Activated CD4-positive, alpha-beta T cell treated with anti-CD3 and anti-CD28 coated beads for 24 hours (primary cell): ENCODE measurements around the gene ASB5.
A peak's percentile ranks its signal among the peaks of the same experiment; 100 is the strongest.

Source experiments
- DNase-seq, 2 donors: peaks; one replicate each; pipeline ENCODE4 v3.0.0-alpha.2; 2020; ENCODE audit warnings: low read depth in 2 of 2

ASB5 gene

DNA sequence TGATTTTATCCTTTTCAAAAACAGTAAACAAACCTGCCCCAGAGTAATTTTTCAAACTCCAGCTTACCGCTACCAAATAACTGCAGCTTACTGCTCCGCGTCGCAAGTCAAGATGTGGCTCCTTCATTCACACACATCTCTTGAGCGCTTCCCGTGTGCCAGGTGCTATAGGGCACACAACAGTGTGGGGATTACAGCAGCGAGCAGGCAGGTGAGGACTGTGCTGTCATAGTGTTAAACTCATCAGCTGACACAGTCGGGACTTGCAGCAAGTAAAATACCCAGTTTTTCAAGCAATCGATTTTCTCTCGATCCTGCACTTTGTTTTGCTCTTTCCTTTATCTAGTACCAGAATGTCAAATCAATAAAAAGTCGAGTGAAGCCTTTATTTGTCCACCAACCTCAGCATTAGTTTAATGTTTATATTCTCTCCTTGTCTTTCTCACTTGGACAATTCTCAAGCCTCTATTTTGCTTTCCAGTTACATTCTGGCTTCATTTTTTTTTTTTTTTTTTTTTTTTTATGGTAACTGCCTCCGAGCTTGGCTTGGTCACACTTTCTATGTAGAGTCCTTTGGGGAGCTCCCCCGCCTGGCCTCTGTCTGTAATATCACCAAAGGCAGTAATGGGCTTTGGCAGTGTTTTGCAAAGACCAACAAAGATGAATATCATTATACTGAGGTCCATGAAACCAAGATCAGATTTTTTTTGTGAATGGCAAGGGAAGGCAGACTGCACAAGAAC lies 8.3 kb upstream of the ASB5 start:
- DNase-seq, result peak in 1 of 2 donors; percentile 1

DNA sequence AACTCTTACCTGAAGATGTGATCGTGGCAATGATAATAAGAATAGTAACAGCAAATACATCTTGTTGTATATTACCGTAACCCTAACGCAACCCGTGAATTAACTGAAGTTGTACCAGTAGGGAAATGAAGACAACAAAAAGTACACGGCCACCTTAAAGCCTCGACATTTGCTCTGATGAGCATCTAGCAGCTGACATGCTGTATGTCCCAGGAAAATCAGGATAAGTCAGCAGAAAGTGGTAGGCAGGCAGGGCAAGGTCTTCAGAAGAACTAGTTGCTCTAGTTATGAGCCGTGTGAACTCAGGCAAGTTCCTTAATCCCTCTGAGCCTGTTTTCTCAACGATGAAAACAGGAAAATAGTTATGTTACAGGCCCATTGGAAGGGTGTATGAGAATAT lies 7.7 kb upstream of the ASB5 start:
- DNase-seq, result no peak

DNA sequence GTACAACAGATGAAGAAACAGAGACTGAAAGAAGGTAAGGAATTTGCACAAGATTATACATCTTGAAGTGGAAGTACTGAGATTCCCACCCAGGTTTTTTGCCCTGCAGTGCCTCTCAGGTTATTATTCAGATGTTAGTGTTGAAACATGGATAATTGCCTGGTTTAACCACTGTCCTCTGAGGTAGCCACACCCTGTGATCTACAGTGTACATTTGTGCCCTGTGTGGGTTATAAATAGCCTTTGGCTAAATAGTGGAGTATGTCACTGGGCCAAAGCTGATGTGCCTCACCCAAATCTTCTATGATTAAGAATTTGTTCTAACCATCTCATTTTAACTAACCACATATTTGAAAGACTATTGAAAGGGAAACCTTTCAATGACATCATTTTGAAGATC lies 5.4 kb upstream of the ASB5 start:
- DNase-seq, result no peak

DNA sequence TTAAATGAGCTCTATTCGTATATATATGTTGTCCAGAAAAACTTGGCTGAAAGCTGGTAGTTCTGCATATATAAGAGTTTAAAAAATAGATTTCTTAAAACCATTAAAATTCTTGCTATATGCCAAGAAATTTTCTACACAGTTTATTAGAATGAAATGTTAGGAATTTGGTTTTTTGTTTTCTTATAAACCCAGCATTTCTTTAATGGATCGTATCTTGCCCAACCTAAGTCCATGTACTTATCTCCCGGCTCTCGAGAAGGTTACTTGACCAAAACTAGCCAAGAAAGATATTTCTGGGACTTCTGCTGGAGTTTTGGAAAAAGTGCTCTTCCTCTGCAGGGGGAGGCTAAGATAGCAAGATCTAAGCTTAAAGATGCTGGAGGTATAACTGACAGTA lies 4.7 kb upstream of the ASB5 start:
- no peak for DNase-seq

DNA sequence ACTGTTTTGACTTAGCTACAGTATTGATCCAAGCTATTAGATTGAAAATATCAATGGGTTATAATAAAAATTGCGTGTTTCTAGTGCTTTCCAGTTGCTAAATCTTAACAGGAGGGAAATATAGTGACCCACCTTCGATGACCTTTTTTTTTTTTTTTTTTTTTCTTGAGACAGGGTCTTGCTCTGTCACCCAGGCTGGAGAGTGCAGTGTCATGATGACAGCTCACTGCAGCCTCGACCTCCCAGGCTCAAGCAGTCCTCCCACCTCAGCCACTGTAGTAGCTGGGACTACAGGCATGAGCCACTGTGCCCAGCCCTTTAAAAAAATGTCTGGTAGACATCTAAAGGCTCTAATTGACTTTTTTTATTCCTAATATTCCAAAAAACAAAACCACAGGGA lies 3.8 kb upstream of the ASB5 start:
- DNase-seq, result no peak

DNA sequence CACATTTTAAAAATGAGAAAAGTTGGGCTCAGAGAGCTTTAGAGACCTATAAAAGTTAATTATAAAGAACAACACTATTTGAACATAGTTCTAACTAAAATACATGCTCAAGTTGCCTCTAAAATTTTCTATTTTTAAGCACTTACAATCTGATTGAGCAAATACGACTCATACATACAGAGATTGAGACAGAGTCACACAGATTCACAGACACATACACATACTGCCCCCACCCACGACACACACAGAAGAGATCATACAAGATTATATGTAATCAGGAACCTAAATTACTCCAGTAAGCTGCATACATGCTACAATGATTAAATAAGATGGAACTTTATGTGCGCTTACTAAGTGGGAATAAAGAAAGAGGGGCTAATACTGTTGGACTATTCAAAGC lies 2.7 kb upstream of the ASB5 start:
- DNase-seq, result no peak

DNA sequence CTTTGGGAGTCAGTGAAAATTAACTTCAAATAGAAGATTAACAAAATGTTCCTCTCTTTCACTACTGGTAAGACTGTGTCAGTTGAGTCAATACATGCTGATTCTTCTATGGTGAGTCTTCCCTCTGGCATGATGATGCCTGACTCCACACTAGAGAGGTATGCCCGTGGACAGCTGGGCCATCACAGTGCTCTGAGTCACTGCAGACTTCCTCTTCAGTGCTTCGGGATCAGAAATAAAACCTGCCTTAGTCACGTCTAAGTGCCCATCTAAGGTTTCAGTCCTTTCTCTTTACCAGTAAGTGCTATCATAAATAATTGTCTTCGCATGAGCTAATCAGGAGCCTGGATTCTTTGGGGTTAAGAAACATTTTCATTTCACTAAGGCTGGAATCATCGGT lies 1.6 kb upstream of the ASB5 start:
- no peak for DNase-seq

DNA sequence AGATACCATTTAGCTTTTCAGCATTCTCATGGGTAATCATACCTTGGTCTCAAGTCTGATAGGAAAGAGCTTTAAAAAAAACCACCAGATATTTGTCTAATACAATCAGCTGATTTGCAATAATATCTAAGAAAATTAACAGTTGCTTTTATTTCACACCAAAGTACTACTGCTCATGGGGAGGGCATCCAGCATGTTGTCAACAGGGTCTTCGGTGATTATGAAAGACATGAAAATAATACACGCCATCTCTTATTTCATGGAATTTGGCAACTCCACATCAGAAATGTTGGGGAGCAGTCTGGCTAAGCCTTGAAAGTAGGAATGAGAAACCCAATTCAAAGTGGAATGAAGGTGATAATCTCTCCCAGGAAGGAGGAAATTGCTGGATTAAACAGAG lies 3.0 kb downstream of the ASB5 start:
- no peak for DNase-seq

DNA sequence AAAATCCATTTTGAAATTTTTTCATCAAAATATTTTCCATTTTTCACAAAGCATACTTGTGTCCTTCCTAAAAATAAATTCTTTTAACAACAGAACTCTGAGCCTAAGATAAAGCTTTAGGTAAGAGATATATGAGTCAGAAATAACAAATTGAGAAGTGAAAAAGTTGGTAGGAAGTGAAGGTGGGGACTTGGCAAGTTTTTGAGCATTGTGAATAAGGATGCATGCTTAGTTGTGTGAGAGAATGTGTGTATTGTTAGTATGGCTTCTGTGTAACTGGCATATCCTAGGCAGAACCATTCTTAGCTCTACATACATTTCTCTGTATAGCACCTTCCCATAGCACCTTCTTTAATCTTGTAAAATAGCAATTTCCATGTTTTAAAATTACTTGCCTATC lies 6.8 kb downstream of the ASB5 start:
- DNase-seq, result no peak

DNA sequence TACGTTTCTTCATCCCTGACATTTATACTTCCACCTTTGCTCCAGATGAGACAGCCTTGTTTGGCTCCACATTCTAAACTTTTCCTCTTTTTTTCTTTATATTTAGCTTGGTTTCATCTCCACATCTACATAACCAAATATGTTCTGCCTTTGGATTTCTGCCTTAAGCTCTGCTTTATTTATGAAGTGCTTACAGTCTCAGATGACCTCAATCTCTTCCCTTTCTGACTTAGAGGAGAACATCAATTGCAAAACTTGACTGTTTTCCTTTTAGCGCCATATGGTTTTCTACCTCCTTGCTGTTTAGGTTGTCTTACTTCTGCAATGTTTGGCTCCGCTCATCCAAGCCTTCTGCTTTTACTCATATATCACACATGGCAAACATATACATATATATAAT lies 7.5 kb downstream of the ASB5 start:
- DNase-seq, result no peak

DNA sequence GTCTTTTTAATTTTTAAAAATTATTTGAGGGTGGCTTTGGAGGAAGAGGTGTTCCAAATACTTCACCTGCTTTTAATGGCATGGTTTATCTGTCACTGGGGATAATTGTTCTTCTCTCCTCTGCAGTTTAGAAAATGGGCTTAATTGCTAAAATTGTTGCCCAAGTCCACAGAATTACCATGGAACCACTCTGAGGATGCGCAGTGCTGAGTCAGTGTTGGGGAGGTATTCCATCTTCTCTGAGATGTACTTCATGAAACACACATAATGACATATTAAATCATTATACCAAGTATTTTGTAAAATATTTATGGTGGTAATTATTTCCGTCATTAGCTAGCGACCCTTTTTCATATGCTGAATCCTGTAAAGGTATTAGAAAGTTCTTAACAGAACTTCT lies 8.0 kb downstream of the ASB5 start:
- DNase-seq, result no peak

DNA sequence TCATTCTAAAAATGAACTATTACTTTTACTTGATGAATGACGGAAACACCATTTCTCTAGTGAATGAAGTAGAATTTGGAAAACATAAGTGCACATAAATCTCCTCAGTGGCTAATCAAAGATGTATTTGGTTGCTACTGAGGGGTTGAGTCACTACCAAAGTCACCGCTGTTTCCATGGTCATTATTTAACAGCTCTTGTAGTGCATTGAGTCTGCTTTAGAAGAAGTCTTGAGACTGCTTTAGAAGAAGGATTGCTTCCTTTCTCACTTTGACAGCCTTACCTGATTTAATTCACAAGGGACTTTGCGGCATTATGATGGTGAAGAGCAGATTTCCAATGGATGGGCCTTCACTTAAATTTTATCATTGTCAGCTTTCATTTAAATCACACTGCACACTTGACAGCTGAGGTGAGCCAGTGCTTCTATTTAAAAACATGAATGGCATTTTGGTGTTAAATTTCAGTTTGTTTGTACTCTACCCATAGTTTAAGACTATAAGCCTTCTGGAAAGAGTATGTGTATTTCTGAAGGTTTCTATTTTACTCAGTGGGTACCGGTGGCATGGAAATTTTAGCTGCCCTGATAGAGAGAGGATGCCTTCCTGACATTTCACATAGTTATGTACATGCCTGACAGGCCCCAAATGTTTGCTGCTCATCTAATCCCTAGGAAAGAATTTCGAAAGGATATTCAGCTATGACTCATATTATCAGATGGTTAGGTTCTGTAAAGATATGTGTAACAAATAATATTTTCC lies 9.5 kb downstream of the ASB5 start:
- DNase-seq, result no peak

DNA sequence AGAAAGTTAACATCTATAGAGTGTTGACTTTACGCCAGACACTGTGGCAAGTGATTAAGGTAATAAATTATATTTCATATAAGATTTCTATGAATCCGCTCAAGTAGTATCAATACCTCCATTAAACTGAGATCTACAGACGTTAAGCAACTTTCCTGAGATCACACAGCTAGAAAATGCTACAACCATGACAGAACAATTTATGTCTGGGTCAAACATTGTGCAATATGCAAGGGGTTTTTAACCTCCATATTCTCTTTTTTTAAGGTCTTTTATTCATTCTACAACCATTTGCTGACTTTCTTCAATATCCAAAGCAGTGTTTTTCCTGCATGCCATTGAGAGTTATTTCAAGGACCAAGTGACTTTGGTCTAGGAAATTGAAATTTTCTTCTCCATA lies 10.9 kb downstream of the ASB5 start:
- no peak for DNase-seq

DNA sequence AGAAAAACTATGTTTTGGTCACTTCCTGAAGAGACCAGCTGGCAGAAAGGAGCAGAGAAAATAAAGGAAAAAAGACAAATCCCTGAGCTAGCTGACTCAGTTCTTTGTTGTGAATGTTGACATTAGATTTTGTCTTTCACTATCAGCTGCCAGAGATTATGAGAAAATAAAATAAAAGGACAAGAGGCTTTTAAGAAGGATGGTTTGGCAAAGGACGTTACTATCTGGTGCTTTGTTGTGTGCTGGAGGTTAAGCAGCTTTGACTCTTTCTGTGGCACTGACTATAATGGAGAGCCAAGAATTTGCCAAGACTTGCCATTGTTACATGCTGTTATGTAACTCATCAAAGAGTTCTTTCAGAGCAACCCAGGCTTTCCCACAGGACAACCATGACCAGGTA lies 12.1 kb downstream of the ASB5 start:
- DNase-seq, result no peak

DNA sequence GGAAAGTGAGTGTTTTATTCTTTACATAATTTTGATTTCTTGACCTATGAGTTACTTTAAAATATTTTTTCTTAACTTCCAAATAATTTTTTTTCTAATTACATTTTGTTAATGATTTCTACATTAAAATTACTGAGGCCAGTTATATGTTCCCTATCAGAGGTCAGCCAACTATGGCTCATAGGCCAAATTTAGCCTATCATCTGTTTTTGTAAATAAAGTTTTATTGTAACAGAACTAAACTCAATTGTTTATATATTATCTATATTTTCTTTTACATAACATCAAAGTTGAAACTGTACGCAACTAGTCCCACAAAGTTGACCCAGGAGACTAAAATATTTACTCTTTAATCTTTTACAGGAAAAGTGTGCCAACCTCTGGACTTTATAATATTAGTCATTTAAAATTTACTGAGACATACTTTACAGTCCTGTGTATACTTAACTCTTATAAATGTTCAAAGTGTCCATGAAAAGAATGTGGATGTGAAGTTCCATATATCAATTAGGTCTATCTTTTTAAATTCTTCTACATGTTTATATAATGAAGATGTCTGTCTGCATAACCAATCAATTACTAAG lies 26.2 kb downstream of the ASB5 start:
- no peak for DNase-seq

DNA sequence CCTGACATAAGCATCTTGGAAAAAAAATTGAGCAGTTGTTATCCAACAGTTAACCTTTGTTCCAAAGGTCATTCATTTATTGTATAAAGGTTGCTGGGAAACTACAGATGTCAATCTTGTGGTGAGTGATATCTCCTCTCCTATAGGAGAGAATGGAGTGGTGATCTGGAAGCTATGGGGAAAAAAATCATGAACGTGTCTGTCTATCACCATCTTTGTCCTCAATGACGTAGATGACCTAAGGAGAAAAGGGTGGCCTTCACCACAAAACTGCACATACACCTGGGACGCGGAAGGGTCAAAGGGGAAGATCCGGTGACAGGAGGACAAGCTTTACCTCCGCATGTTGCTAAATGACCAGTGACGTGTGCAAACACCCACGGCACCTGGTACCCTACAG lies 27.3 kb downstream of the ASB5 start:
- DNase-seq, result no peak

DNA sequence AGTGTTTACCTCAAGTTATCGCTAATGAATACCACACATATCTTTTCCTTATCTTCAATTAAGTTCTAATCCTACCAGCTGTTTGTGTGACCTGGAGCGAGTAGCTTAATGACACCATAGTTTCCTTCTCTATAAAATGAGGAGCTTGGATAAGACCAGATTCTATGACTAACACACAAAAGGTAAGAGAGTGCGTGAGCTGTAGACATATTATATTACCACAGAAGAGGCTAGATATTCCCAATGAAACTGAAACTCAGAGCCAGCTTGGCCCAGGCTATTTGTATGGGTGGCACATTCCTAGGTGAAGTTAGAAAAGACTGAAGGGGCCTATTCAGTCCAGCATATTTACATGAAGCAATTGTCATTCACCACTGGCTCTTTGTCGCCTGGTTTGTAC lies 30.2 kb downstream of the ASB5 start:
- no peak for DNase-seq

DNA sequence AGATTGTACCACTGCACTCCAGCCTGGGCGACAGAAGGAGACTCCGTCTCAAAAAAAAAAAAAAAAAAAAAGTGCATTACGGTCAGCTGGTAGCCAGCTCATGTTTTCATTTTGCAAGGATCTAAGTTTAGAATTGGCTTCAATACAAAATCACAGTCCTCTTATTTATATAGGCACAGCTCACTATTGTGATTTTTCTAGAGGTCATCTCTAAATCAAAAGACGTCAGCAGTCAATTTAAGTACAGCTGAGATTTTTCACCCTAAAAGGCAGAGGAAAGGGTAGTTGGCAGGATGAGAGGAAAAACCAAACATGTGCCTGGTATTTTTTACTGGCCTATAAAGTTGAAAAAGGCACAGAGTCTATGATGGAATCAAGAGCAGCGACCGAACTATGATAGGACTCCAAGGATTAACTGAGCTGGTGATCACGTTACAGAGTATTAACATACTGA lies 30.8 kb downstream of the ASB5 start:
- no peak for DNase-seq

DNA sequence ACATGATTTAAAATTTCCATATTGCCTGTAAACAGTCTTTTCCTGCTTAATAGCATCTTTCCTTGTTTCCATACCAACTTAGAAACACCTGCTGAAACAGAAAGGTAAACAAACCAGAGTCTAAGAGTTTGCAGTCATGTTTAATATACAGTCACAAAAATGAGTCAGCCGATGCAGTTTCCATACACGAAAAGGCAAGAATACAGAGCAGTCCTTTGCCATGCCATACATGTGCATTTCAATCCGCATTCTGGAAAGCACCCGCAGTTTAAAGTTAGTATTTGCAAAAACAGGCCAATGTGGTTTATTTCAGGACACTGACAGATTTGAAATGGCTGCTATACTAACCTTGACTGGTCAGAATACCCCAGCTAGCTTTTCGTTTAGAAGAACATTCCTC lies 32.1 kb downstream of the ASB5 start:
- DNase-seq, result no peak

DNA sequence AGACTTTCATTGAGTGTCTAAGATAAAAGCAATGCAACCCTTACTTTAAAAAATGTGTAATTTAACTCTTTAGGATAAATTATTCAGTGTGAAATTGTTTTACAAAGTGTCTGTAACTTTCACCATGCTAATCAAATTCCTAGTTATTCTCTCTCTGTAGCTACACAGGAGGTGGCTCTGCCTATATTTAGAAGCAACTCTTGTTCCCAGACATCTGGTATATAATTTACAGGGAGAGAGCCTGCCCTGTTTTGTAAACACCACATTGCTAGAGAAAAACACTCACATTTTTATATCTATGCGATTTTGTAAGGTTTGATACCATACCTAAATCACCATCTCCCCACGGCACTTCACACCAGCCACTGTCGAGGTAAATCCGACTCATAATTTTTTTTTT lies 38.2 kb downstream of the ASB5 start:
- no peak for DNase-seq

DNA sequence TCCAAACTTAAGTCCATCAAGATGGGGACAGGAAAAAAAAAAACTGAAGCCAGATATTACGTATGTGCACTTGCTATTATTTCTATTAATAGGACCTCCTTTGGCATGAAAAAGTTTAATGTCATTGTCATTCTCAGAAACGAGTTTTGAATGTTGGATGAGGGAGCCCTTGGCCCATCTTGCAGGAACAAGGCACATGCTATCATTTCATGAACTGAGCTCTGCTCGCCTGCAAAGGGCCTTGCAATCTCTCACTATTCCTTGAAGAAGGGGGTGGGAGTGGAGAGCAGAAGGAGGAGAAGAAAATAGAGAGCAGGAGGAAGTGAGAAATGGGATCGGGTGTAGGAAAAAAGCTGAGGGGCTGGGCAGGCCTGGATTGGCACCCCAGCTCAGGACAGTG lies 39.4 kb downstream of the ASB5 start:
- DNase-seq, result no peak

DNA sequence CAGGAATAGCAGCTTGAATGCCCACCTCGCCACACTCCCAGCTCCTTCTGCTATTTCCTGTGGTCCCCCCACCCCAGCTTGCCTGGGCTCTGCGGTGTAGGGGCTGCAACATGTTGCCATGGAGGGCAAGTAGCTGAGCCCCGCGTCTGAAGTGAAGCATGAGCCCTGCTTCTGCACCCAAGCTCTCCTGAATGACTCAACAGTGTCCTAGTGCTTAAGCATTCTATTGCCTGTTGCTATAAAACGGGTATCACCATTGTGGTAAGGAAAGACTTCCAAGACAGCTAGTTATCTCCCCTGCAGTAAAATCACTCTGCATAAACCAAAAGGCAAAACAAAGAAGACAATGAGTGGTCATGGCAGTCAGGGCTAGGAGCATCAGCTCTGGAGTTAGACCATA lies 42.3 kb downstream of the ASB5 start:
- no peak for DNase-seq

DNA sequence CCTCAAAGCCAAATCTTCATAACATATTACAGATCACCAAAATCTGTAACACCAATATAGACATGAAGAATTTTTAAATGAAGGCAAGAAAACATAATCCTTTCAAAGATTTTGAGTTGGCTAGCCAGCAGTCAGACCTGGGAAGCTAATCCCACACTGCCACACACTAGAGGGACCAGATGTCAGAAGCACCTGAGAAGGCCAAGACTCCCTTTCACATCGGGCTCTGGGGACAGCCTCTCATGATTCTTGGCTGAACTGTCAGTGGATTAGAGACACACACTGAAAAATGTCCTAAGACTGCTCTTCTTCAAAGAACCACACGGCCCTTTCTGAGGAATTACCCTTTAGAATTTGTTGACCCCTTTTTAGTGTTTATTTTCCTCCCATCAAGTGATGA lies 45.5 kb downstream of the ASB5 start:
- no peak for DNase-seq
